B cell (primary cell): ENCODE results near the gene GSTO2. TPM values are rescaled to one million over a fixed set of nuclear protein-coding genes. Genes with fewer than 3 reads are reported as not detected.

Experiments
- ATAC-seq: fragments of 200-7000 bp; cut with Tn5 transposase; one replicate; pipeline ENCODE4 v1.10.0; 2021; ENCODE audit warnings: low read depth, mild to moderate bottlenecking, moderate number of reproducible peaks, moderate library complexity
- CTCF ChIA-PET: fragments of 350-600 bp; sonication (Branson Sonifier 250); formaldehyde crosslinking; loops from one replicate; lab custom pipeline; 2021; ENCODE audit warnings: antibody characterized with exemption, inconsistent platforms; lab: Charles Lee
- POLR2A ChIA-PET: fragments of 350-600 bp; sonication (Branson Sonifier 250); formaldehyde crosslinking; loops from one replicate; lab custom pipeline; 2021; ENCODE audit warnings: antibody characterized with exemption; lab: Charles Lee
- DNase-seq: peaks from one replicate; pipeline ENCODE4 v3.0.0; 2013
- H2AFZ ChIP-seq: 2 replicates; pipeline ENCODE4 v1.6.1; 2012; ENCODE audit warnings: mild to moderate bottlenecking, low read depth, low read length; ENCODE audit not compliant: insufficient read depth, poor library complexity, severe bottlenecking
- H3K27ac ChIP-seq, 2 donors: 1 replicate in 1 of 2; 2 replicates in 1 of 2; pipeline ENCODE4 v1.5.1; 2012 to 2013; ENCODE audit warnings: low read length in 2 of 2, mild to moderate bottlenecking in 2 of 2, moderate library complexity in 1 of 2
- H3K27me3 ChIP-seq, 4 experiments: fragments of 200-600 bp in 1 of 4; sonication (generic) in 1 of 4; replicated peaks in 1 of 4; 1 replicate in 2 of 4; 2 replicates in 2 of 4; pipeline versions ENCODE4 v1.6.1 to v1.7.0; 2013 to 2016; ENCODE audit warnings: low read length in 3 of 4, mild to moderate bottlenecking in 2 of 4, mixed read lengths in 1 of 4, moderate library complexity in 1 of 4; ENCODE audit not compliant: insufficient read depth in 4 of 4, control insufficient read depth in 3 of 4; ENCODE audit errors: control extremely low read depth in 1 of 4
- H3K36me3 ChIP-seq, 2 experiments: replicated peaks in 1 of 2; 1 replicate in 1 of 2; 2 replicates in 1 of 2; pipeline versions ENCODE4 v1.6.1 to v1.7.1; 2013; ENCODE audit warnings: low read length in 1 of 2; ENCODE audit not compliant: insufficient read depth in 2 of 2, control insufficient read depth in 1 of 2; ENCODE audit errors: control extremely low read depth in 1 of 2, extremely low read depth in 1 of 2
- H3K4me1 ChIP-seq, 2 donors: fragments of 200-600 bp in 1 of 2; sonication (generic) in 1 of 2; 1 replicate in 1 of 2; 2 replicates in 1 of 2; pipeline versions ENCODE4 v1.5.1 to v1.6.1; 2013 to 2017; ENCODE audit warnings: low read length in 2 of 2; ENCODE audit not compliant: control insufficient read depth in 2 of 2, insufficient read depth in 2 of 2
- H3K4me2 ChIP-seq: replicated peaks from 2 replicates; pipeline ENCODE3; 2012; ENCODE audit warnings: mild to moderate bottlenecking, low read depth, low read length; ENCODE audit not compliant: poor library complexity, severe bottlenecking
- H3K4me3 ChIP-seq, 5 experiments: fragments of 200-600 bp in 1 of 5; sonication (generic) in 1 of 5; 1 replicate in 3 of 5; 2 replicates in 2 of 5; pipeline versions ENCODE4 v1.5.1 to v1.7.0; 2011 to 2016; ENCODE audit warnings: low read length in 4 of 5, mild to moderate bottlenecking in 4 of 5, low read depth in 2 of 5, control low read depth in 1 of 5, moderate library complexity in 1 of 5; ENCODE audit not compliant: insufficient read depth in 1 of 5; ENCODE audit errors: control extremely low read depth in 1 of 5, extremely low read depth in 1 of 5
- H3K79me2 ChIP-seq: fragments of 200-600 bp; sonication (generic); one replicate; pipeline ENCODE4 v1.6.0; 2016; ENCODE audit warnings: low read length; ENCODE audit not compliant: control insufficient read depth, insufficient read depth
- H3K9ac ChIP-seq: fragments of 200-600 bp; sonication (generic); 2 replicates; pipeline ENCODE4 v1.6.1; 2017; ENCODE audit warnings: mild to moderate bottlenecking, low read length, moderate library complexity
- H3K9me3 ChIP-seq, 3 donors: one replicate each; pipeline versions ENCODE4 v1.6.1 to v1.7.1; 2013; ENCODE audit warnings: low read length in 2 of 3; ENCODE audit not compliant: control insufficient read depth in 2 of 3, insufficient read depth in 1 of 3; ENCODE audit errors: control extremely low read depth in 1 of 3
- H4K20me1 ChIP-seq: 2 replicates; pipeline ENCODE4 v1.6.0; 2012; ENCODE audit warnings: mild to moderate bottlenecking, low read length; ENCODE audit not compliant: insufficient read depth, control insufficient read depth, poor library complexity, severe bottlenecking
- H3K27ac Mint-ChIP-seq: one replicate; pipeline ENCODE4 v1.8.0; 2021; ENCODE audit warnings: mixed read lengths
- H3K27me3 Mint-ChIP-seq: one replicate; pipeline ENCODE4 v1.8.0; 2021; ENCODE audit warnings: mixed read lengths
- H3K4me1 Mint-ChIP-seq: one replicate; pipeline ENCODE4 v1.8.0; 2021; ENCODE audit warnings: mixed read lengths
- H3K4me3 Mint-ChIP-seq: one replicate; pipeline ENCODE4 v1.8.0; 2021; ENCODE audit warnings: mixed read lengths
- H3K9me3 Mint-ChIP-seq: one replicate; pipeline ENCODE4 v1.8.0; 2022; ENCODE audit warnings: mixed read lengths; ENCODE audit not compliant: insufficient read depth
- EZH2 ChIP-seq: IDR thresholded peaks from 2 replicates; pipeline ENCODE4 v1.6.1; 2012; ENCODE audit warnings: borderline replicate concordance, low read depth, mild to moderate bottlenecking, moderate library complexity, low read length; ENCODE audit not compliant: insufficient read depth, poor library complexity, severe bottlenecking
- WGBS: methylation state at CpG from one replicate; pipeline ENCODE4 v1.1.5; 2013; ENCODE audit warnings: missing lambda C conversion rate; ENCODE audit not compliant: insufficient coverage; 5-methylcytosine and 5-hydroxymethylcytosine counted together
- intact Hi-C: fragments of 100-400 bp; cut with micrococcal nuclease; formaldehyde crosslinking; loops from one replicate; pipeline ENCODE4 v1.10.0; 2022
- polyA plus RNA-seq: library from polyadenylated mRNA; depleted of rRNA; stranded (reverse); fragments of >200 nt; gene quantifications from 2 replicates; pipeline ENCODE4 v1.2.3, GENCODE V29; 2012
- total RNA-seq, 2 donors: library from RNA; stranded (reverse); fragments of 120-200 nt in 1 of 2; gene quantifications; 1 replicate in 1 of 2; 2 replicates in 1 of 2; pipeline versions ENCODE4 v1.2.3 to v1.2.4, GENCODE V29; 2013 to 2022
- TF ChIP-seq, protein P1 (sequence below): fragments of 200-600 bp; IDR thresholded peaks from one replicate; pipeline ENCODE4 v1.8.0; 2022; ENCODE audit warnings: antibody characterized with exemption, mild to moderate bottlenecking

GSTO2 gene
- total and polyA plus RNA-seq, 2 donors (not counting 1 experiment from before 2014, with no cell fraction given), result 0.16 to 0.89 TPM

DNA sequence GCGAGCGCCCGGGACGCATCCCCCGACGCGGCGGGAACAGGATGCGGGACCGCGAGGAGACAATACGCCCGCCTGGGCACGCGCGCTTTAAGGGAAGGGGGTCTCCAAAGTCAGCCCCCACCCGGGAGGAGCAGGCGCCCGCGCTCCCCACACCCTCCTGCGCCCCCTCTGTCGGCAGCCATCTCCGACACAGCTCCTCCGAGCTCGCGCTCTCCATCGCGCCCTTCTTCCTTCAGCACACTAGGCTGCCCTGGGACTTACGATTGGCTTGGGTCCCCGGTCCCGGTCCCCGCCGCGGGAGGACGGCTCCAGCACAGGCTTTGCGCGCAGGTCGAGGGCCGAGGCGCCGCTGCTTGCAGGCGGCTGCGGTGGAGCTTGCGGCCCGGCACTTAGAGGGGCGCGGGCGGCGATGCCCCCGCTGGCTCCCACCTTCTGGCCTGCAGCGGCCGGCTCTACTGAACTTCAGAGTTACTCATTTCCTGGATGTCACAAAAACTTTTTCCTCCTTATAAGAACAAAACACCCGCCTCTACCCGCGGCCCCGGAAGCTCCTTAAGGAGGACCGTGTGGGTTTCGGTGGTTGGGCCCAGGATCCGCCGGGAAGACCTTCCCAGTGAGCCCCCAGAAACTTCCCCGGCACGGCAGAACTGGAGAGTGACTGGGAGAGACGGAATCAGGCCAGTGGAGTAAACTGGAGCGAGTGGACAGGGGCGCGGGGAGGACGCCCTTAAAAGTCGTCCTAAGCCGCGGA is 69.2 kb downstream of the GSTO2 start, which contains the start of gene ITPRIP:
TSS of gene ITPRIP (minus strand) at position 481 of the 751 bp plus-strand sequence. CDS start 22,414 bp downstream, outside the sequence.
- Histone ChIP-seq H3K9me3 (no peaks in the 10 kb centered on the region), H3K27me3 (no peaks in the 10 kb centered on the region), H3K9ac (peak within 1 kb of the TSS; percentile 89), H3K36me3 (peaks cover 0 to 6% of the 10 kb centered on the region in 2 experiments), H3K4me2 (peak within 1 kb of the TSS; percentile 91), H2AFZ (peak within 1 kb of the TSS; percentile 87), H3K4me3 (peak within 1 kb of the TSS; percentile 94 to 98 (median 97)), H3K4me1 (peaks cover 34 to 54% of the 10 kb centered on the region in 2 donors), H4K20me1 (peaks cover 43% of the 10 kb centered on the region), H3K27ac (peak within 1 kb of the TSS; percentile 80 to 83), H3K79me2 (peaks cover 58% of the 10 kb centered on the region)
- peak within 1 kb of the TSS; percentile 100 for H3K4me3 Mint-ChIP-seq
- H3K27me3 Mint-ChIP-seq, result no peaks in the 10 kb centered on the region
- CTCF ChIA-PET, result interaction anchor here (0.6 to 7.1 kb wide), 15 partner anchors 8 to 1942 kb away, joined by 3 to 111 read pairs (median 7); partner anchors contain the start of genes CFAP58 and SFR1
- peak within 1 kb of the TSS; percentile 100 for H3K27ac Mint-ChIP-seq
- no peak for TF ChIP-seq EZH2
- TF ChIP-seq, protein P1, sequence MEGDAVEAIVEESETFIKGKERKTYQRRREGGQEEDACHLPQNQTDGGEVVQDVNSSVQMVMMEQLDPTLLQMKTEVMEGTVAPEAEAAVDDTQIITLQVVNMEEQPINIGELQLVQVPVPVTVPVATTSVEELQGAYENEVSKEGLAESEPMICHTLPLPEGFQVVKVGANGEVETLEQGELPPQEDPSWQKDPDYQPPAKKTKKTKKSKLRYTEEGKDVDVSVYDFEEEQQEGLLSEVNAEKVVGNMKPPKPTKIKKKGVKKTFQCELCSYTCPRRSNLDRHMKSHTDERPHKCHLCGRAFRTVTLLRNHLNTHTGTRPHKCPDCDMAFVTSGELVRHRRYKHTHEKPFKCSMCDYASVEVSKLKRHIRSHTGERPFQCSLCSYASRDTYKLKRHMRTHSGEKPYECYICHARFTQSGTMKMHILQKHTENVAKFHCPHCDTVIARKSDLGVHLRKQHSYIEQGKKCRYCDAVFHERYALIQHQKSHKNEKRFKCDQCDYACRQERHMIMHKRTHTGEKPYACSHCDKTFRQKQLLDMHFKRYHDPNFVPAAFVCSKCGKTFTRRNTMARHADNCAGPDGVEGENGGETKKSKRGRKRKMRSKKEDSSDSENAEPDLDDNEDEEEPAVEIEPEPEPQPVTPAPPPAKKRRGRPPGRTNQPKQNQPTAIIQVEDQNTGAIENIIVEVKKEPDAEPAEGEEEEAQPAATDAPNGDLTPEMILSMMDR, result no peak
- ATAC-seq (peak; percentile 75), DNase-seq (peak; percentile 87)
- peaks cover 53% of the 10 kb centered on the region for H3K4me1 Mint-ChIP-seq
- intact Hi-C loops, result loop anchor here (1.0 to 5.0 kb wide), 10 partner anchors 9 to 421 kb away; partner anchors contain the start of genes CFAP43, CFAP58, GSTO2 and SFR1
- H3K9me3 Mint-ChIP-seq, result no peaks in the 10 kb centered on the region
- WGBS, result under 1% methylated on average over 70 of the region's 70 CpGs
- POLR2A ChIA-PET, result interaction anchor here (0.5 to 1.6 kb wide), 12 partner anchors 9 to 1942 kb away, joined by 3 to 15 read pairs (median 6); partner anchors contain the start of genes CFAP58 and GSTO2
